Testis (tissue), 2 donors: ENCODE data around the gene CACNA1C.

ENCODE experiments used
- CTCF ChIP-seq, 3 experiments: fragments of 450-650 bp in 2 of 3; fragments of 200-600 bp in 1 of 3; sonication (generic) in 1 of 3; IDR thresholded peaks; one replicate each; pipeline ENCODE4 v1.5.1; 2016 to 2019; ENCODE audit warnings: antibody characterized with exemption in 3 of 3, mild to moderate bottlenecking in 2 of 3, moderate library complexity in 1 of 3
- POLR2A ChIP-seq: fragments of 450-650 bp; IDR thresholded peaks from one replicate; pipeline ENCODE4 v1.6.1; 2017; ENCODE audit warnings: antibody characterized with exemption, mild to moderate bottlenecking, moderate library complexity

GRCh38 chr12:2346416-2346815 is 293.6 kb downstream of the CACNA1C start:
- TF ChIP-seq CTCF (IDR thresholded peaks at IDR 0.05), result no peak
- TF ChIP-seq POLR2A, result no peak
